ENCODE results near the gene ABLIM2. TPM values are rescaled to one million over a fixed set of nuclear protein-coding genes. Genes with fewer than 3 reads are reported as not detected.

ABLIM2 gene
- total RNA-seq, 1 experiment from 2014 or later = 6.1 TPM

DNA sequence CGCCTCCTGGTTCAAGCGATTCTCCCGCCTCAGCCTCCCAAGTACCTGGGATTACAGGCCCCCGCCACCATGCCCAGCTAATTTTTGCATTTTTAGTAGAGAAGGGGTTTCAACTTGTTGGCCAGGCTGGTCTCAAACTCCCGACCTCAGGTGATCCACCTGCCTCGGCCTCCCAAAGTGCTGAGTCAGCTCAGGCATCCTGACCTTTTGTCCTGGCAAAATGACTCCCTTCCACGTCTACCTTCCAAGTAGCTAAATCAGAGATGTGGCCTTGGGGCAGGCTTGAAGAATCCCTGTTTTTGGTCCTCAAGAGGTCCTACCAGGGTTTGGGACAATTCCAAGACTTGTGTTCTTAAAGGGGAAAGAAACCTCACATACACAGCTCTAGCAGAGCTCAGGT is 231.8 kb downstream of the ABLIM2 start:
- intact Hi-C loops (cut with micrococcal nuclease) = no loop called here
- POLR2A ChIA-PET = no interaction called here

More for the DNA sequence above, 231.8 kb downstream of the ABLIM2 start:
- H3K4me2 ChIP-seq (ENCODE audit: low read length) = no peak overlapping the region
- H3K9ac ChIP-seq (ENCODE audit: low read length) = no peak overlapping the region
- no peak overlapping the region for H3K4me3 ChIP-seq (replicated peaks in 1 of 2; ENCODE audit: low read depth in 1 of 2, low read length in 2 of 2)
- no peak for ATAC-seq
- no peaks in the 10 kb centered on the region for H3K9me2 ChIP-seq (ENCODE audit: insufficient read depth)
- H4K20me1 ChIP-seq (ENCODE audit: insufficient read depth) = no peaks in the 10 kb centered on the region
- DNase-seq (ENCODE audit: low read depth, low spot score) = no peak
- ChIA-PET CTCF (interaction anchor here (1.1 to 1.6 kb wide), 2 partner anchors 11 to 125 kb away, joined by 3 to 4 read pairs; no protein-coding TSS in a partner anchor), RAD21 (ENCODE audit: low non-redundant PET in 1 of 2, low total read pairs in 2 of 2, uncharacterized antibody in 2 of 2, unreplicated experiment in 2 of 2) (no interaction called here)
- no peak overlapping the region for H3K27ac ChIP-seq (ENCODE audit: low read depth, low read length)
- no peak overlapping the region for H2AFZ ChIP-seq (ENCODE audit: low read depth, low read length, poor library complexity, severe bottlenecking)
- peaks cover 28 to 30% of the 10 kb centered on the region in 2 experiments for H3K4me1 ChIP-seq (ENCODE audit: control insufficient read depth in 1 of 2, insufficient read depth in 2 of 2, low read length in 2 of 2)
- no TSS peak for BruUV-seq (replicated peaks)
- H3K27me3 ChIP-seq (ENCODE audit: insufficient read depth, low read length) = no peaks in the 10 kb centered on the region
- peaks cover 48% of the 10 kb centered on the region; the same call in 1 of the 2 replicates for H3K79me2 ChIP-seq (ENCODE audit: insufficient read depth, low read length)
- H3K36me3 ChIP-seq (ENCODE audit: control insufficient read depth in 1 of 2, insufficient read depth in 2 of 2, low read length in 2 of 2) = no peaks in the 10 kb centered on the region
- TF ChIP-seq EGR1 (IDR thresholded peaks at IDR 0.05; ENCODE audit: low read depth) (no peak), ZNF274 (IDR thresholded peaks at IDR 0.05; ENCODE audit: low read depth, low read length) (no peak), RAD21 (IDR thresholded peaks at IDR 0.05; ENCODE audit: low read depth) (no peak), EZH2 (IDR thresholded peaks at IDR 0.05) (no peak), POLR2AphosphoS5 (IDR thresholded peaks at IDR 0.05; ENCODE audit: low read depth, low read length) (no peak), CEBPB (IDR thresholded peaks at IDR 0.05; ENCODE audit: low read depth) (no peak), ZFX (IDR thresholded peaks at IDR 0.05) (no peak), FOSL1 (IDR thresholded peaks at IDR 0.05; ENCODE audit: low read depth) (no peak), SP1 (IDR thresholded peaks at IDR 0.05; ENCODE audit: low read depth) (no peak), CBX3 (IDR thresholded peaks at IDR 0.05; ENCODE audit: low read depth) (no peak)
- TF ChIP-seq, protein P1, sequence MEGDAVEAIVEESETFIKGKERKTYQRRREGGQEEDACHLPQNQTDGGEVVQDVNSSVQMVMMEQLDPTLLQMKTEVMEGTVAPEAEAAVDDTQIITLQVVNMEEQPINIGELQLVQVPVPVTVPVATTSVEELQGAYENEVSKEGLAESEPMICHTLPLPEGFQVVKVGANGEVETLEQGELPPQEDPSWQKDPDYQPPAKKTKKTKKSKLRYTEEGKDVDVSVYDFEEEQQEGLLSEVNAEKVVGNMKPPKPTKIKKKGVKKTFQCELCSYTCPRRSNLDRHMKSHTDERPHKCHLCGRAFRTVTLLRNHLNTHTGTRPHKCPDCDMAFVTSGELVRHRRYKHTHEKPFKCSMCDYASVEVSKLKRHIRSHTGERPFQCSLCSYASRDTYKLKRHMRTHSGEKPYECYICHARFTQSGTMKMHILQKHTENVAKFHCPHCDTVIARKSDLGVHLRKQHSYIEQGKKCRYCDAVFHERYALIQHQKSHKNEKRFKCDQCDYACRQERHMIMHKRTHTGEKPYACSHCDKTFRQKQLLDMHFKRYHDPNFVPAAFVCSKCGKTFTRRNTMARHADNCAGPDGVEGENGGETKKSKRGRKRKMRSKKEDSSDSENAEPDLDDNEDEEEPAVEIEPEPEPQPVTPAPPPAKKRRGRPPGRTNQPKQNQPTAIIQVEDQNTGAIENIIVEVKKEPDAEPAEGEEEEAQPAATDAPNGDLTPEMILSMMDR (IDR thresholded peaks at IDR 0.05 in 2 of 3, conservative IDR thresholded peaks at IDR 0.05 in 1 of 3; ENCODE audit: borderline replicate concordance in 1 of 3, insufficient read depth in 1 of 3, low read depth in 2 of 3, low read length in 2 of 3) = no peak
- TF ChIP-seq, protein P2, sequence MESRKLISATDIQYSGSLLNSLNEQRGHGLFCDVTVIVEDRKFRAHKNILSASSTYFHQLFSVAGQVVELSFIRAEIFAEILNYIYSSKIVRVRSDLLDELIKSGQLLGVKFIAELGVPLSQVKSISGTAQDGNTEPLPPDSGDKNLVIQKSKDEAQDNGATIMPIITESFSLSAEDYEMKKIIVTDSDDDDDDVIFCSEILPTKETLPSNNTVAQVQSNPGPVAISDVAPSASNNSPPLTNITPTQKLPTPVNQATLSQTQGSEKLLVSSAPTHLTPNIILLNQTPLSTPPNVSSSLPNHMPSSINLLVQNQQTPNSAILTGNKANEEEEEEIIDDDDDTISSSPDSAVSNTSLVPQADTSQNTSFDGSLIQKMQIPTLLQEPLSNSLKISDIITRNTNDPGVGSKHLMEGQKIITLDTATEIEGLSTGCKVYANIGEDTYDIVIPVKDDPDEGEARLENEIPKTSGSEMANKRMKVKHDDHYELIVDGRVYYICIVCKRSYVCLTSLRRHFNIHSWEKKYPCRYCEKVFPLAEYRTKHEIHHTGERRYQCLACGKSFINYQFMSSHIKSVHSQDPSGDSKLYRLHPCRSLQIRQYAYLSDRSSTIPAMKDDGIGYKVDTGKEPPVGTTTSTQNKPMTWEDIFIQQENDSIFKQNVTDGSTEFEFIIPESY (IDR thresholded peaks at IDR 0.05; ENCODE audit: extremely low read depth, insufficient replicate concordance, low read length) = no peak
- TF ChIP-seq, protein P3, sequence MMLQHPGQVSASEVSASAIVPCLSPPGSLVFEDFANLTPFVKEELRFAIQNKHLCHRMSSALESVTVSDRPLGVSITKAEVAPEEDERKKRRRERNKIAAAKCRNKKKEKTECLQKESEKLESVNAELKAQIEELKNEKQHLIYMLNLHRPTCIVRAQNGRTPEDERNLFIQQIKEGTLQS (IDR thresholded peaks at IDR 0.05) = no peak
- H3K9me3 ChIP-seq (ENCODE audit: control insufficient read depth in 1 of 2, insufficient read depth in 1 of 2, low read depth in 1 of 2, low read length in 2 of 2) = no peaks in the 10 kb centered on the region
